Activated CD8-positive, alpha-beta T cell treated with anti-CD3 and anti-CD28 coated beads for 36 hours (primary cell): Measurements from ENCODE around the gene ATP8A1. TPM values are rescaled to one million over a fixed set of nuclear protein-coding genes. Genes with fewer than 3 reads are reported as not detected.
"Not testable (repeated sequence)": the region's sequence is repeated elsewhere in the genome, so short reads cannot be mapped to it uniquely, and the experiment has no call there.

Experiments used
- ATAC-seq: fragments of 200-7000 bp; cut with Tn5 transposase; one replicate; pipeline ENCODE4 v1.10.0; 2021; ENCODE audit warnings: mild to moderate bottlenecking, moderate library complexity
- CTCF ChIA-PET: fragments of 350-600 bp; sonication (Branson Sonifier 250); formaldehyde crosslinking; loops from one replicate; lab custom pipeline; 2021; ENCODE audit warnings: antibody characterized with exemption; lab: Charles Lee
- POLR2A ChIA-PET: fragments of 350-600 bp; sonication (Branson Sonifier 250); formaldehyde crosslinking; loops from one replicate; lab custom pipeline; 2021; ENCODE audit warnings: antibody characterized with exemption; lab: Charles Lee
- DNase-seq: peaks from one replicate; pipeline ENCODE4 v3.0.0-alpha.2; 2020
- H3K27ac Mint-ChIP-seq: one replicate; pipeline ENCODE4 v1.8.0; 2021; ENCODE audit warnings: mild to moderate bottlenecking, mixed read lengths
- H3K27me3 Mint-ChIP-seq: one replicate; pipeline ENCODE4 v1.8.0; 2021; ENCODE audit warnings: mixed read lengths
- H3K36me3 Mint-ChIP-seq: one replicate; pipeline ENCODE4 v1.8.0; 2021; ENCODE audit warnings: low read depth, mixed read lengths
- H3K4me1 Mint-ChIP-seq: one replicate; pipeline ENCODE4 v1.8.0; 2021; ENCODE audit warnings: low read depth, mixed read lengths
- H3K4me3 Mint-ChIP-seq: one replicate; pipeline ENCODE4 v1.8.0; 2021; ENCODE audit warnings: mild to moderate bottlenecking, moderate library complexity, mixed read lengths
- H3K9me3 Mint-ChIP-seq: one replicate; pipeline ENCODE4 v1.8.0; 2021; ENCODE audit warnings: mixed read lengths
- intact Hi-C: fragments of 100-400 bp; cut with micrococcal nuclease; formaldehyde crosslinking; loops from one replicate; pipeline ENCODE4 v1.10.0; 2022
- total RNA-seq, 2 experiments: library from RNA; stranded (reverse); gene quantifications; one replicate each; pipeline ENCODE4 v1.2.3, GENCODE V29; 2021
- TF ChIP-seq, protein P1 (sequence below): fragments of 200-600 bp; IDR thresholded peaks from one replicate; pipeline ENCODE4 v1.8.0; 2022; ENCODE audit warnings: antibody characterized with exemption, mild to moderate bottlenecking

The ATP8A1 gene
- total RNA-seq, 2 experiments from 2014 or later: 28.1 to 30.7 TPM

DNA sequence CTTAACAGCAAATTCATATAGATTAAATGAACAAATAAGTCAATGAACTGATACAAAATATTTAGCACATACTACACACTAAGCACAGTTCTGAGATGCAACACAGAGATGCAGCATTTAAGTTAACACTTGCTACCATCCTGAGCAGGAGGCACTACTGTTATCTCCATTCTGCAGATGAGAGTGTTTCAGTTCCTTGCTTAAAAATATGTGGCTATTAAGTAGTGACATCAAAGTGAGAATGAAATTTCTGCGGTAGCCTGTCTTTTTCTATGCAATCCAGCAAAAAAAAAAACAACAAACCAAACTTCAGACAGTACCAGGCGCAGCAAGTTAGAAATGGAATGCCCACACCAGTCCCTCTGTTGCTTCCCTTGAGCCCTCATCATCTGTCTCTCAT is 168.8 kb downstream of the ATP8A1 start:
- CTCF ChIA-PET: no interaction called here
- intact Hi-C loops: no loop called here
- no peak for DNase-seq
- Mint-ChIP-seq H3K9me3 (no peaks in the 10 kb centered on the region), H3K4me1 (peaks cover 9% of the 10 kb centered on the region), H3K27me3 (no peaks in the 10 kb centered on the region), H3K36me3 (peaks cover under 1% of the 10 kb centered on the region), H3K27ac (no peak overlapping the region), H3K4me3 (no peak overlapping the region)
- TF ChIP-seq, protein P1, sequence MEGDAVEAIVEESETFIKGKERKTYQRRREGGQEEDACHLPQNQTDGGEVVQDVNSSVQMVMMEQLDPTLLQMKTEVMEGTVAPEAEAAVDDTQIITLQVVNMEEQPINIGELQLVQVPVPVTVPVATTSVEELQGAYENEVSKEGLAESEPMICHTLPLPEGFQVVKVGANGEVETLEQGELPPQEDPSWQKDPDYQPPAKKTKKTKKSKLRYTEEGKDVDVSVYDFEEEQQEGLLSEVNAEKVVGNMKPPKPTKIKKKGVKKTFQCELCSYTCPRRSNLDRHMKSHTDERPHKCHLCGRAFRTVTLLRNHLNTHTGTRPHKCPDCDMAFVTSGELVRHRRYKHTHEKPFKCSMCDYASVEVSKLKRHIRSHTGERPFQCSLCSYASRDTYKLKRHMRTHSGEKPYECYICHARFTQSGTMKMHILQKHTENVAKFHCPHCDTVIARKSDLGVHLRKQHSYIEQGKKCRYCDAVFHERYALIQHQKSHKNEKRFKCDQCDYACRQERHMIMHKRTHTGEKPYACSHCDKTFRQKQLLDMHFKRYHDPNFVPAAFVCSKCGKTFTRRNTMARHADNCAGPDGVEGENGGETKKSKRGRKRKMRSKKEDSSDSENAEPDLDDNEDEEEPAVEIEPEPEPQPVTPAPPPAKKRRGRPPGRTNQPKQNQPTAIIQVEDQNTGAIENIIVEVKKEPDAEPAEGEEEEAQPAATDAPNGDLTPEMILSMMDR: no peak
- POLR2A ChIA-PET: no interaction called here
- no peak for ATAC-seq

DNA sequence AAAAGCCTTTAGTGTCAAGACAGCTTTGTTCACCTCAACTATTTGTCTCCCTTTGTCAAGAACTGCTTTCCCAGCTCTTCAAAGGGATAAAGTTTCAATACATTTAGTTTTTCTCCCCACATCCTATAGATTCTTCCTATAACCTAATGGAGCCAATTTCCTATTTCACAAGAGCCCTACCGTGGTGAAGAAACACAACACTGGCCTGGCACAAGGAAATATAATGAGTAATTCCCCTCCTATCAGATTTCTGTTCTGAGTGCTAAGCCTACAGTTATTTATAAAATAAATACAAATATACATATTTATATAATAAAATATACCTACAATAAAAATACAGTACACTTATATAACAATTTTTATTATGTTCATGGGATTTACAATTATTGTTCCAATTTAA is 169.7 kb downstream of the ATP8A1 start:
- CTCF ChIA-PET: no interaction called here
- DNase-seq (no peak), ATAC-seq (no peak)
- POLR2A ChIA-PET: no interaction called here
- intact Hi-C loops: no loop called here
- Mint-ChIP-seq H3K27me3 (no peaks in the 10 kb centered on the region), H3K4me1 (peaks cover 10% of the 10 kb centered on the region), H3K4me3 (no peak overlapping the region), H3K27ac (no peak overlapping the region), H3K9me3 (no peaks in the 10 kb centered on the region), H3K36me3 (peaks cover 7% of the 10 kb centered on the region)
- TF ChIP-seq, protein P1: no peak

DNA sequence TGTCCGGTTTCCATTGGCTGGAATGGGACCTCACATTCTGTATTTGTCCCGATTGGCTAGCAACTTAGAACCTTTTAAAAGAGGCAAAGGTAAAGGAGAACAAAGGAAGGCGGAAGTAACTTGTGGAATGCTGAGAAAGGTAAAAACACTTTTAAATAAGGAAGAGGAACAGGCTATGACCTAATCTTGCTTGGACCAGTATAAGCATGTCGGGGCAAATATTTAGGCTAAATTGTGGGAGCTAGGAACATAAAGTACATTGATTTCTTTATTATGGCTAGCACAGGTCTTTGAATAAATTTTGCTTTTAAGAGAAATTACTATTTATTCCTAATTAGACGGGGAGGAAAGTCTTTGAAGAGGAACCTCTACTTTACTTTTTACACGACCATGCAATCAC is 170.7 kb downstream of the ATP8A1 start:
- H3K36me3 Mint-ChIP-seq, H3K27me3 Mint-ChIP-seq, H3K27ac Mint-ChIP-seq, H3K4me3 Mint-ChIP-seq, POLR2A ChIA-PET, CTCF ChIA-PET, intact Hi-C loops, DNase-seq, ATAC-seq, H3K9me3 Mint-ChIP-seq: not testable (repeated sequence)
- H3K4me1 Mint-ChIP-seq: peaks cover 10% of the 10 kb centered on the region

DNA sequence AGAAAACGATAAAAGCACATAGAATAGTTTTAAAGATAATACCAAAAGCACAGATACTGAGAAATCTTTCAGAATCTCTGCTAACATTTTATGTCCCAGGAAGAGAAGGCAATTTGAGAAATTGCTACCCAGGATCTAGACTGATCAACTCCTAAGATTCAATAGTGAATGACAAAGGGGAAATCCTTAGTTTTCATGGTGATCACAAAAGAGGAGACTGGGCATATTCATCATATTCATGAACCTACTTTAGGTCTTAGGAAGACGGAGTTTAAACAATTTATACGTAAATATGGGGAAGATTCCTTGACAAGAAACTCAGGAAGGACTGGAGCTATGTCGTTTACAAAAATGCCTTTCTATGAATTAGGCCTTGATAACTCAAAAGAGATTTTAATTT is 172.3 kb downstream of the ATP8A1 start:
- Mint-ChIP-seq H3K36me3 (peaks cover 8% of the 10 kb centered on the region), H3K9me3 (no peaks in the 10 kb centered on the region), H3K4me3 (no peak overlapping the region), H3K27ac (no peak overlapping the region), H3K4me1 (peaks cover 4% of the 10 kb centered on the region), H3K27me3 (no peaks in the 10 kb centered on the region)
- CTCF ChIA-PET: interaction anchor here (1.6 kb wide), 1 partner anchor 35 kb away, joined by 5 read pairs; no protein-coding TSS in a partner anchor
- POLR2A ChIA-PET: no interaction called here
- TF ChIP-seq, protein P1: no peak
- intact Hi-C loops: no loop called here
- no peak for ATAC-seq
- DNase-seq: no peak

DNA sequence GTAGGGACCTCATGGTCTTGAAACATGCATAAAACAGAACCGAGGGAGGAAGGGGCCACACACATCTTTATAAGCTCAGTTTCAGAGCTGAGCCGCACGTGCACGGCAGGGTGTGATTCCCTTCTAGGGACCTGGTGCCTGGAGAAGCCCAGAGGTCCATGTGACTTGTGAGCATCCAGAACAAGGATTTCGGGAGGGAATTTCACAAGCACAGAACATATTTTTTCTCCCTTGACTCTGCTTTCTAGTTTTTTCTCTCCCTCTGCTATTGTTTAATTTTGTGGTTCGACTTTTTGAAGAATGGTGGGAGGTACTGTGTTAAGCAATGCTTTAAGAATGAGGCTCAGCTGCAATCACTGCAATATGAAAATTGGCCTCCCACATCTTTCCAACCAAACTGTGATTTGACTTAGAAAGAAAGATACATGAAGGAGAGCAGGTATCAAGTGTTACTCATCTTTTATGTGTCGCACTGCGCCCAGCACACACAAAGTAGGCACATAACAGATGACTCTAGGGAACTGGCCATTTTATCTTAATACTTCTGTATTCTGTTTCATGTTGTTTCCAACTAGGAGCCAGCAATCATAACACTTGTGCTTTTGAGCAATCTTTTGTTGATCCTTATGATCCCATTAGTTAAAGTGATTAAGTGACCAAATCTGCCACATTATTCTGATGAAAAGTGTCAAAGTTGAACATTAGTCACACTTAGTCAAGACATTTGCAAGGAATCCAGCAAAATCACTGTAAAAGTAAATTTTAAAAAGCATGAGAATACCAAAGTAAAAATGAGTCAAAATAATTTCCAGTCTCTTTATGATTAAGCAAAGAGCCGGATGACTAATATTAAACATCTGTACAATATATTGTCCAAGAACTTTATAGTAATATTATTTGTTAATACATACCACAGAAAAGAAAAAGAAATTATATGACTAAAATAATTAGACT is 173.2 kb downstream of the ATP8A1 start:
- TF ChIP-seq, protein P1: no peak
- Mint-ChIP-seq H3K36me3 (peaks cover 9% of the 10 kb centered on the region), H3K4me3 (no peak overlapping the region), H3K9me3 (no peaks in the 10 kb centered on the region), H3K27ac (no peak overlapping the region), H3K4me1 (peaks cover 4% of the 10 kb centered on the region), H3K27me3 (no peaks in the 10 kb centered on the region)
- no peak for ATAC-seq
- CTCF ChIA-PET: no interaction called here
- no peak for DNase-seq
- POLR2A ChIA-PET: no interaction called here
- intact Hi-C loops: no loop called here
